ENCODE results near the gene GOLGA6B.
"Not testable (repeated sequence)": the region's sequence is repeated elsewhere in the genome, so short reads cannot be mapped to it uniquely, and the experiment has no call there.

- not testable (repeated sequence) for TF ChIP-seq GATA3, GATA2 (IDR thresholded peaks at IDR 0.05; ENCODE audit: low read depth, low read length)
Observed at GRCh38 chr15:72654397-72654796, at the start of gene GOLGA6B.

Data from SH-SY5Y (cell line).